Esophagus (tissue), 2 donors: ENCODE data around the gene EXOC3. TPM values are rescaled to one million over a fixed set of nuclear protein-coding genes. Genes with fewer than 3 reads are reported as not detected.

ENCODE experiments used
- H3K27ac ChIP-seq, 2 donors: one replicate each; pipeline ENCODE4 v1.5.1; 2013; ENCODE audit warnings: low read depth in 2 of 2, mild to moderate bottlenecking in 2 of 2, inconsistent platforms in 1 of 2, low read length in 1 of 2, moderate library complexity in 1 of 2
- H3K27me3 ChIP-seq, 2 donors: one replicate each; pipeline ENCODE4 v1.6.1; 2013; ENCODE audit warnings: low read length in 2 of 2, control low read depth in 1 of 2, mild to moderate bottlenecking in 1 of 2; ENCODE audit not compliant: insufficient read depth in 2 of 2, control insufficient read depth in 1 of 2
- H3K36me3 ChIP-seq, 2 donors: one replicate each; pipeline ENCODE4 v1.6.1; 2013; ENCODE audit warnings: low read length in 1 of 2; ENCODE audit not compliant: control insufficient read depth in 2 of 2, insufficient read depth in 2 of 2
- H3K4me1 ChIP-seq, 2 donors: one replicate each; pipeline ENCODE4 v1.6.1; 2013; ENCODE audit warnings: low read length in 1 of 2; ENCODE audit not compliant: control insufficient read depth in 2 of 2, insufficient read depth in 2 of 2
- H3K4me3 ChIP-seq, 2 donors: one replicate each; pipeline ENCODE4 v1.5.1; 2013; ENCODE audit warnings: low read length in 2 of 2, mild to moderate bottlenecking in 2 of 2, low read depth in 1 of 2, moderate library complexity in 1 of 2
- H3K9me3 ChIP-seq, 2 donors: one replicate each; pipeline ENCODE4 v1.6.1; 2013; ENCODE audit warnings: mild to moderate bottlenecking in 2 of 2, low read depth in 1 of 2, low read length in 1 of 2, moderate library complexity in 1 of 2; ENCODE audit not compliant: control insufficient read depth in 2 of 2, insufficient read depth in 1 of 2
- WGBS, 2 donors: extraction: QIAGEN DNeasy Blood & Tissue Kit; methylation state at CpG; one replicate each; pipeline ENCODE4 v1.1.7; 2013; 5-methylcytosine and 5-hydroxymethylcytosine counted together
- polyA plus RNA-seq, 2 donors: library from polyadenylated mRNA; stranded (reverse); fragments of 200-250 nt; gene quantifications; one replicate each; pipeline ENCODE4 v1.2.3, GENCODE V29; 2013
- donor health status: healthy with polysubstance abuse.
- donor health status: Bipolar disorder and iron deficiency.

Gene EXOC3
- polyA plus RNA-seq, 2 donors: 40.3 to 49.1 TPM

GRCh38 chr5:453725-454481 lies 10.9 kb downstream of the EXOC3 start:
- Histone ChIP-seq H3K27ac (peak overlapping the region; percentile 87 to 95), H3K4me1 (peaks cover 13 to 30% of the 10 kb centered on the region in 2 donors), H3K9me3 (no peaks in the 10 kb centered on the region), H3K27me3 (no peaks in the 10 kb centered on the region), H3K4me3 (no peak overlapping the region), H3K36me3 (peaks cover 31 to 41% of the 10 kb centered on the region in 2 donors)
- WGBS, 2 donors: 58 to 70% methylated on average over 16 of the region's 16 CpGs

DNA sequence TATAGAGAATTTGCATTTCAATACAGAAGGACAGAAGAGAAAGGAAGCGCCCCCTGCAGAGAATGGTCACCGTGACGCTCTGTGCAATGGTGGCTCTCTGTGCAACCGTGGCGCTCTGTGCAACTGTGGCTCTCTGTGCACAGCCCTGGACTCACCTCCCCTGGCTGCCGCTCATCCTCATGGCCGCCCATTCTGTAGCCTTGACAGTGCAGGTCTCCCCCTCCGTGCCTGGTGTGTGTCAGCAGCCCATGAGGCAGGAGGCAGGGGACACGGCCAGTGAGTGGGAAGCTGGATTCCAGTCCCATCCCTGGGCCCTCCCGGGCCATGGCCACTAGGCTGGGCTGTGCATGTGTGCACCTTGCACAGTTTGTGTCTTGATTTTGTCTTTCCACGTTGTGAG lies 12.0 kb downstream of the EXOC3 start:
- H3K27ac ChIP-seq: no peak overlapping the region
- H3K4me3 ChIP-seq: no peak overlapping the region
- 85 to 88% methylated on average over 11 of the region's 11 CpGs for WGBS, 2 donors
- H3K9me3 ChIP-seq: no peaks in the 10 kb centered on the region
- H3K27me3 ChIP-seq: no peaks in the 10 kb centered on the region
- H3K36me3 ChIP-seq: peaks cover 33 to 45% of the 10 kb centered on the region in 2 donors
- peaks cover 13 to 36% of the 10 kb centered on the region in 2 donors for H3K4me1 ChIP-seq

GRCh38 chr5:455806-456205 lies 12.8 kb downstream of the EXOC3 start:
- 88% methylated on average over 11 of the region's 11 CpGs for WGBS, 2 donors
- H3K4me3 ChIP-seq: no peak overlapping the region
- H3K36me3 ChIP-seq: peaks cover 35 to 49% of the 10 kb centered on the region in 2 donors
- peaks cover 13 to 37% of the 10 kb centered on the region in 2 donors for H3K4me1 ChIP-seq
- H3K27ac ChIP-seq: no peak overlapping the region
- H3K9me3 ChIP-seq: no peaks in the 10 kb centered on the region
- H3K27me3 ChIP-seq: no peaks in the 10 kb centered on the region

DNA sequence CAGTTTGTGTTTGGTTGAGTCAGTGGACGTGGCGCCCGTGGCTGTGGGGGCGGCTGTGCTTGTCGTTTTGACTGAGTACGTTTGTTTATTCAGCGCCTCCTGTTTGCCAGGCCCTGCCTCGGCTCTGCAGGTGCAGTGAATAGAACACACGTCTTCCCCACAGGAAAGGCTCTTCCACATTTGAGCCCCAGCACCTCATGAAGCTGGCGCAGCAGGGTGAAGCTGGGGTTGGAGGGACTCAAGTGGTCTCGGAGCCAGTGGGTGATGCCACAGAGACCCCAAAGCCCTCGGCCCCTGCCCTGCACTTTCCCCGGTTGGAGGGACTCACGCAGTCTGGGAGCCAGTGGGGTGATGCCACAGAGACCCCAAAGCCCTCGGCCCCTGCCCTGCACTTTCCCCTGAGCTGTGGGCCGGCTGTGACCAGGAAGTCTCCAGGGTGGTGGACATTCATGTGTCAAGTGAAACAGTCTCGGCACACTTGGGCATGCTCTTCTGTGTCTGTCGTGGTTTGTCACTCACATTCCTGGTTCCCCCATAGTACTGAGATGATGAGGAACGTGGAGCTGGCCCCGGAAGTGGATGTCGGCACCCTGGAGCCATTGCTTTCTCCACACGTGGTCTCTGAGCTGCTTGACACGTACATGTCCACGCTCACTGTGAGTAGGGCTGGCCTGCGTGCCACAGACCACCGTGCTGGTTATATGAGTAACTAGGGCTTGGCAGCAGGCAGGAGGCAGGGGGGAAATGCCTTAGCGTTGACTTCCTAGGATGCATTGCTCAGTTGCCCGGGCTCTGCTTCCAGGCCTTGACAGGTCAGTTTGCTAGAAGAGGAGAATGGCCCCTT lies 13.6 kb downstream of the EXOC3 start:
- H3K4me3 ChIP-seq: no peak overlapping the region
- WGBS, 2 donors: 85% methylated on average over 28 of the region's 28 CpGs
- peaks cover 13 to 37% of the 10 kb centered on the region in 2 donors for H3K4me1 ChIP-seq
- no peak overlapping the region for H3K27ac ChIP-seq
- H3K27me3 ChIP-seq: no peaks in the 10 kb centered on the region
- no peaks in the 10 kb centered on the region for H3K9me3 ChIP-seq
- peaks cover 35 to 49% of the 10 kb centered on the region in 2 donors for H3K36me3 ChIP-seq

DNA sequence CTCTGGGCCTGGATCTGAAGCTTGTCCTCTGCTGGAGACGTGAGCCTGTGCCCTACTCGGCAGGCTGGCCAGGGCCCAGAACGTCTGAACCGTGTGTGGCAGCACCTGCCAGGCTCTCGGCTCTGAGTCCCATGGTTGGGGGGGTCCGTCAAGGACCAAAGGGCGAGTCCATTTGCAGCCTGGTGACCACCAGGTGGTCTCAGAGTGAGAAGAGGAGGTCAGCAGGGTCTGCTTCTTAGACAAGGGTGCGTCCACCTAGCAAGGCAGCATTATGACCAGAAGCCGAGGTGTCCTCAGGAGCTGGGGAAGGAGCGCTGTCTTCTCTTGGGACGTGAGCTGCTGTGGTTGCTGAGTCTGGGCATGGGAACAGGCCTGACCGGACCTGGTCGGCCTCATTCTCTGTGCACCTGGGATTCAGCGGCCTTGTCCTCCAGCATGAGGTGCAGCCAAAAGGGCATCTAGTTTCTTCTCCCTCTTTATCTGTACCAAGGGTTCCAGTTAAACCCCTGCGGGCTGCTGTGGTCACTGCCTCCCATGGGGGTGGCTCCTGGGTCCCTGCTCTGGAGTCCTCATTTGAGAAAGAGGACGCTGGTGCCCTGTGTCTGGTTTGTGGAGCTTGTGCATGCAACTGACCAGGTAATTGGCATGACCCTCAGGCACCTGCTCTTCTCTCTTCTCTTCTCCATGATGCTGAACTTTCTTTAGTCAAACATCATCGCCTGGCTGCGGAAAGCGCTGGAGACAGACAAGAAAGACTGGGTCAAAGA lies 14.4 kb downstream of the EXOC3 start:
- Histone ChIP-seq H3K27me3 (no peaks in the 10 kb centered on the region), H3K9me3 (no peaks in the 10 kb centered on the region), H3K36me3 (peaks cover 32 to 56% of the 10 kb centered on the region in 2 donors), H3K4me1 (peaks cover 13 to 37% of the 10 kb centered on the region in 2 donors), H3K4me3 (no peak overlapping the region), H3K27ac (no peak overlapping the region)
- WGBS, 2 donors: 89 to 90% methylated on average over 19 of the region's 19 CpGs

- Histone ChIP-seq H3K9me3 (no peaks in the 10 kb centered on the region), H3K36me3 (peaks cover 19 to 52% of the 10 kb centered on the region in 2 donors), H3K27ac (peak overlapping the region; percentile 72 to 74), H3K27me3 (no peaks in the 10 kb centered on the region), H3K4me1 (peaks cover 3 to 28% of the 10 kb centered on the region in 2 donors), H3K4me3 (no peak overlapping the region)
- 56 to 61% methylated on average over 17 of the region's 17 CpGs for WGBS, 2 donors
These were observed 15.8 kb downstream of the EXOC3 start for GRCh38 chr5:458547-459353.

DNA sequence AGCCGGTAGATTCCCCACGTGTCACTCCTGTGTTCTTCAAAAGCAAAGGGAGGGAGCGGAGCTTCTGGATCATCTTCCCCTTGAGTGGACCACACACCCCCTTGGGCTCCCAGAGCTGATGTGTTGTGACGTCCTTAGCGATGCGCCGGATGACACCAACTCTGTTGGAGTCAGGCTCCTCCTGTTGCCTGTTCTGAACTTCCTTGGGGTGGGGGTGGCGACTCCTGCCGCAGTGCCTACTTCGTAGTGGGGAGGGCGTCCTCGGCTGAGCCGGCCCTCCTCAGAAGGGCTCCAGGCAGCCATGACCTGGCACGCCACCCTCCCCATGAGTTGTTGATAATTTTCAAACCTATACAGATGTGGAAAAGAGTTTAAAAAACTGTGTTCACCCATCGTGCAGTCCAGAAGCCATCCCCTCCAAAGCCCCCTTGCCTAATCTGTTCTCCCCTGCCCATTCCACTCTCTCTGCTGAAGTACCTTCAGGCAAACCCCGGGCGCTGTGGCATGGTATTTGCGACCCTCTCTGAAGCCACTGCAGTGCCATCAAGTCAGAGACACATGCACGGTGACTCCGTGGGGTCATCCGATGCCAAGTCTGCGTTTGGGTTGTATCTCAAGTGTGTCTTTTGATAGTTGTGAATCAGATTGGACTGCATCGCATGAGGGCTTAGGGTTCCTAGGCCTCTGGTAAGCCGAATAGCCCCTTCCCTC lies 16.7 kb downstream of the EXOC3 start:
- peak overlapping the region in 1 of 2 donors; percentile 66 for H3K27ac ChIP-seq
- H3K4me3 ChIP-seq: no peak overlapping the region
- H3K9me3 ChIP-seq: no peaks in the 10 kb centered on the region
- H3K27me3 ChIP-seq: no peaks in the 10 kb centered on the region
- peaks cover 15 to 51% of the 10 kb centered on the region in 2 donors for H3K36me3 ChIP-seq
- 90 to 93% methylated on average over 24 of the region's 24 CpGs for WGBS, 2 donors
- peaks cover 3 to 22% of the 10 kb centered on the region in 2 donors for H3K4me1 ChIP-seq

DNA sequence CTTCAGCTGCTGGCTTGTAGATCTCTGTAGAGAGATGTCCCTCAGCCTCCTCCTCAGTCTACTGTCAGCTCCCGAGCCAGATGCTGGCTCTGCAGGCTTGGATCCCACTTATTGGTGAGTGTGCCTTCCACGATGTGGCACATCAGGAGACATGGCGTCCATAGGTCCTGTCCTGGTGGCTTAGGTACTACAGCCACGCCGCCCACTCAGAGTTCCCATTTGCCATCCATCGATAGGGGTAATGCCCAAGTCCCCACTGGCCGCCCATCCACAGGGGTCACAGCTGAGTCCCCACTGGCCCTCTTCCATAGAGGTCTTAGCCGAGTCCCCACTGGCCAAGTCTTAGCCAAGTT lies 17.3 kb downstream of the EXOC3 start:
- Histone ChIP-seq H3K4me3 (no peak overlapping the region), H3K27ac (no peak overlapping the region), H3K27me3 (no peaks in the 10 kb centered on the region), H3K36me3 (peaks cover 21 to 51% of the 10 kb centered on the region in 2 donors), H3K9me3 (no peaks in the 10 kb centered on the region), H3K4me1 (peaks cover 3 to 18% of the 10 kb centered on the region in 2 donors)
- WGBS, 2 donors: 95 to 98% methylated on average over 8 of the region's 8 CpGs
